ENCODE measurements around the gene BDH2. TPM values are rescaled to one million over a fixed set of nuclear protein-coding genes. Genes with fewer than 3 reads are reported as not detected.

Gene BDH2
- total RNA-seq, 1 experiment from 2014 or later, result 40.2 TPM

- Histone ChIP-seq H3K14ac (ENCODE audit: insufficient read depth, low read length) (peak within 1 kb of the TSS; percentile 88), H4K91ac (ENCODE audit: insufficient read length, low read depth, low read length) (no peak within 1 kb of the TSS), H4K20me1 (ENCODE audit: control insufficient read depth, insufficient read depth, insufficient read length) (no peaks in the 10 kb centered on the region), H3K4me2 (ENCODE audit: insufficient read depth, insufficient read length, low read length) (peak within 1 kb of the TSS; percentile 87), H3K18ac (ENCODE audit: insufficient read length, low read depth, low read length) (peak within 1 kb of the TSS; percentile 61), H3K9ac (ENCODE audit: extremely low read depth, insufficient read length, low read length) (peak within 1 kb of the TSS; percentile 61), H4K5ac (ENCODE audit: insufficient read length, low read depth, low read length) (no peak within 1 kb of the TSS), H3K79me2 (ENCODE audit: insufficient read depth, low read length) (no peaks in the 10 kb centered on the region), H3T11ph (ENCODE audit: low read length) (no peak within 1 kb of the TSS), H2AK5ac (ENCODE audit: insufficient read length, low read length) (no peak within 1 kb of the TSS), H2BK20ac (ENCODE audit: low read depth, low read length, poor library complexity, severe bottlenecking) (no peak within 1 kb of the TSS), H3K27me3 (ENCODE audit: insufficient read depth, low read length) (peaks cover 5% of the 10 kb centered on the region; the same call in 1 of the 2 replicates), H2BK15ac (ENCODE audit: low read depth, low read length) (no peak within 1 kb of the TSS), H3K23ac (ENCODE audit: insufficient read length, low read depth, low read length) (no peak within 1 kb of the TSS), H2AFZ (ENCODE audit: low read length) (peak within 1 kb of the TSS; percentile 50), H2BK5ac (ENCODE audit: insufficient read length, low read length) (no peak within 1 kb of the TSS), H3K9me3 (ENCODE audit: control insufficient read depth, low read depth, low read length) (no peaks in the 10 kb centered on the region), H4K8ac (replicated peaks; ENCODE audit: insufficient read length, low read depth, low read length) (no peak within 1 kb of the TSS), H3K79me1 (ENCODE audit: insufficient read depth, low read depth, low read length, poor library complexity, severe bottlenecking) (no peaks in the 10 kb centered on the region), H2BK12ac (ENCODE audit: insufficient read length, low read depth, low read length) (no peak within 1 kb of the TSS), H3K4ac (ENCODE audit: low read depth, low read length) (no peak within 1 kb of the TSS), H3K23me2 (ENCODE audit: insufficient read length, low read depth, low read length, poor library complexity, severe bottlenecking) (peaks cover 7% of the 10 kb centered on the region), H3K56ac (ENCODE audit: insufficient read length, low read depth, low read length) (no peak within 1 kb of the TSS), H3K4me1 (ENCODE audit: insufficient read depth, low read length) (no peaks in the 10 kb centered on the region), H2BK120ac (ENCODE audit: low read depth, low read length, poor library complexity, severe bottlenecking) (no peak within 1 kb of the TSS), H3K27ac (ENCODE audit: insufficient read length, low read depth, low read length) (no peak within 1 kb of the TSS)
- peak within 1 kb of the TSS in 1 of 3 experiments; percentile 75; a peak in 3 of 7 replicates for H3K27ac Mint-ChIP-seq
- no peak for DNase-seq
- peaks cover 10 to 13% of the 10 kb centered on the region in 2 experiments for H3K4me1 Mint-ChIP-seq
- H3K9me3 Mint-ChIP-seq, result no peaks in the 10 kb centered on the region
- peaks cover 0 to 11% (median 5%) of the 10 kb centered on the region in 3 experiments; a peak in 4 of 7 replicates for H3K36me3 Mint-ChIP-seq (ENCODE audit: insufficient read depth in 1 of 3, low read depth in 3 of 3)
- H3K4me3 Mint-ChIP-seq, result peak within 1 kb of the TSS; percentile 88 to 91
- WGBS (ENCODE audit: extremely low coverage, insufficient read length, low lambda C conversion rate), result no CpG with 5 or more reads among the region's 21 CpGs
- peaks cover 34% of the 10 kb centered on the region for H3K27me3 Mint-ChIP-seq (ENCODE audit: low read depth)
- TF ChIP-seq, protein P1, sequence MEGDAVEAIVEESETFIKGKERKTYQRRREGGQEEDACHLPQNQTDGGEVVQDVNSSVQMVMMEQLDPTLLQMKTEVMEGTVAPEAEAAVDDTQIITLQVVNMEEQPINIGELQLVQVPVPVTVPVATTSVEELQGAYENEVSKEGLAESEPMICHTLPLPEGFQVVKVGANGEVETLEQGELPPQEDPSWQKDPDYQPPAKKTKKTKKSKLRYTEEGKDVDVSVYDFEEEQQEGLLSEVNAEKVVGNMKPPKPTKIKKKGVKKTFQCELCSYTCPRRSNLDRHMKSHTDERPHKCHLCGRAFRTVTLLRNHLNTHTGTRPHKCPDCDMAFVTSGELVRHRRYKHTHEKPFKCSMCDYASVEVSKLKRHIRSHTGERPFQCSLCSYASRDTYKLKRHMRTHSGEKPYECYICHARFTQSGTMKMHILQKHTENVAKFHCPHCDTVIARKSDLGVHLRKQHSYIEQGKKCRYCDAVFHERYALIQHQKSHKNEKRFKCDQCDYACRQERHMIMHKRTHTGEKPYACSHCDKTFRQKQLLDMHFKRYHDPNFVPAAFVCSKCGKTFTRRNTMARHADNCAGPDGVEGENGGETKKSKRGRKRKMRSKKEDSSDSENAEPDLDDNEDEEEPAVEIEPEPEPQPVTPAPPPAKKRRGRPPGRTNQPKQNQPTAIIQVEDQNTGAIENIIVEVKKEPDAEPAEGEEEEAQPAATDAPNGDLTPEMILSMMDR (conservative IDR thresholded peaks at IDR 0.05), result no peak
Measured at GRCh38 chr4:103076747-103077347, 22.8 kb downstream of the BDH2 start, which contains the start of gene SLC9B2. SLC9B2 (minus strand) TSS chr4:103076761; CDS start chr4:103067550, 9,211 bp downstream.

All from H9 (cell line).